GM12878 (cell line): ENCODE measurements around the gene ESPL1. TPM values are rescaled to one million over a fixed set of nuclear protein-coding genes. Genes with fewer than 3 reads are reported as not detected.

ENCODE experiments used
- ATF3 ChIP-seq: IDR thresholded peaks from 2 replicates; pipeline ENCODE4 v1.6.1; 2011; ENCODE audit warnings: low read depth, mild to moderate bottlenecking, low read length, moderate library complexity, borderline replicate concordance; ENCODE audit errors: extremely low read depth
- CHD2 ChIP-seq: IDR thresholded peaks from 2 replicates; pipeline ENCODE4 v1.6.1; 2011; ENCODE audit warnings: low read depth, low read length, improper control_type of control experiment, borderline replicate concordance
- ELK1 ChIP-seq: IDR thresholded peaks from 2 replicates; pipeline ENCODE4 v1.6.1; 2012; ENCODE audit warnings: low read depth, low read length, improper control_type of control experiment
- IKZF2 ChIP-seq, 2 experiments: fragments of 450-650 bp; IDR thresholded peaks; 2 replicates each; pipeline ENCODE4 v1.6.1; 2017; ENCODE audit warnings: mild to moderate bottlenecking in 2 of 2, moderate library complexity in 2 of 2
- MYB ChIP-seq: fragments of 150-350 bp; IDR thresholded peaks from 2 replicates; pipeline ENCODE4 v1.6.1; 2014; ENCODE audit warnings: mild to moderate bottlenecking, low read depth, low read length, borderline replicate concordance
- PBX3 ChIP-seq: IDR thresholded peaks from 2 replicates; pipeline ENCODE4 v1.6.1; 2011; ENCODE audit warnings: mild to moderate bottlenecking, low read depth, low read length, moderate library complexity; ENCODE audit not compliant: insufficient replicate concordance
- RCOR1 ChIP-seq: conservative IDR thresholded peaks from 2 replicates; pipeline ENCODE4 v1.6.1; 2012; ENCODE audit warnings: low read depth, low read length, improper control_type of control experiment
- SRF ChIP-seq, 2 experiments: IDR thresholded peaks; 2 replicates each; pipeline ENCODE4 v1.6.1; 2011; ENCODE audit warnings: low read depth in 2 of 2, low read length in 2 of 2, mild to moderate bottlenecking in 1 of 2, moderate library complexity in 1 of 2
- TBL1XR1 ChIP-seq: IDR thresholded peaks from 2 replicates; pipeline ENCODE4 v1.6.1; 2012; ENCODE audit warnings: low read depth, low read length, improper control_type of control experiment
- polyA plus RNA-seq, 11 experiments: library from polyadenylated mRNA; depleted of rRNA in 4 of 11; unstranded in 6 of 11; stranded (reverse) in 5 of 11; fragments of >200 nt; fragmentation: Nextera tagmentation in 4 of 11; fragmentation: Illumina TruSeq in 1 of 11; extraction: Ambion mirVana in 4 of 11; extraction: Trizol in 1 of 11; gene quantifications; 1 replicate in 1 of 11; 2 replicates in 10 of 11; pipeline versions ENCODE4 v1.2.1 to v1.2.3, GENCODE V29; 2011 to 2016; ENCODE audit warnings: inconsistent platforms in 2 of 11, missing spikeins in 2 of 11, low read depth in 1 of 11
- total RNA-seq, 4 experiments: library from RNA; depleted of rRNA in 3 of 4; stranded (reverse); fragments of >200 nt in 3 of 4; fragmentation: Illumina TruSeq in 1 of 4; extraction: Trizol in 1 of 4; gene quantifications; 2 replicates each; pipeline versions ENCODE4 v1.2.1 to v1.2.3, GENCODE V29; 2013 to 2021

ESPL1 gene
- total and polyA plus RNA-seq, 10 of the 15 experiments (the other 5 are each of a cell fraction or from before 2014, with no cell fraction given): 2.1 to 61.9 (median 21.2) TPM

GRCh38 chr12:53221203-53222080 lies 46.7 kb upstream of the ESPL1 start (continued):
- TF ChIP-seq ELK1: no peak
- peak; percentile 61; the same call in 1 of the 2 replicates for TF ChIP-seq CHD2
- no peak for TF ChIP-seq ATF3
- TF ChIP-seq IKZF2 (IDR thresholded peaks at IDR 0.05): peak in 1 of 2 experiments; percentile 31; a peak in 1 of 4 replicates
- TF ChIP-seq PBX3: no peak
- 0 out of 2 replicates have a peak, but pooled peaks have one; percentile 73 for TF ChIP-seq RCOR1
- peak; percentile 64 for TF ChIP-seq TBL1XR1
- no peak for TF ChIP-seq MYB
- no peak for TF ChIP-seq SRF (IDR thresholded peaks at IDR 0.05; ENCODE audit: low read depth in 2 of 2, low read length in 2 of 2)
